ENCODE measurements around the gene SHANK1.

The SHANK1 gene

GRCh38 chr19:50673118-50673517 lies 46.5 kb downstream of the SHANK1 start:
- Histone ChIP-seq H3K9me3 (ENCODE audit: control insufficient read depth in 5 of 5, low read length in 5 of 5) (peaks cover 0 to 9% (median 8%) of the 10 kb centered on the region in 5 donors), H3K27ac (ENCODE audit: low read depth, low read length) (no peak overlapping the region), H3K27me3 (ENCODE audit: control insufficient read depth in 5 of 5, insufficient read depth in 4 of 5, low read length in 5 of 5) (peaks cover 34 to 46% (median 36%) of the 10 kb centered on the region in 5 donors), H3K36me3 (ENCODE audit: control insufficient read depth in 5 of 5, insufficient read depth in 5 of 5, low read length in 5 of 5) (no peaks in the 10 kb centered on the region), H3K4me1 (ENCODE audit: control insufficient read depth in 5 of 5, insufficient read depth in 5 of 5, low read length in 5 of 5) (no peaks in the 10 kb centered on the region), H3K9ac (ENCODE audit: low read length in 5 of 5) (no peak overlapping the region), H3K4me3 (ENCODE audit: low read depth in 1 of 5, low read length in 5 of 5) (no peak overlapping the region)

- Histone ChIP-seq H3K27ac (ENCODE audit: low read depth, low read length) (no peak overlapping the region), H3K9me3 (ENCODE audit: control insufficient read depth in 5 of 5, low read length in 5 of 5) (no peaks in the 10 kb centered on the region), H3K4me1 (ENCODE audit: control insufficient read depth in 5 of 5, insufficient read depth in 5 of 5, low read length in 5 of 5) (no peaks in the 10 kb centered on the region), H3K4me3 (ENCODE audit: low read depth in 1 of 5, low read length in 5 of 5) (no peak overlapping the region), H3K36me3 (ENCODE audit: control insufficient read depth in 5 of 5, insufficient read depth in 5 of 5, low read length in 5 of 5) (no peaks in the 10 kb centered on the region), H3K9ac (ENCODE audit: low read length in 5 of 5) (no peak overlapping the region), H3K27me3 (ENCODE audit: control insufficient read depth in 5 of 5, insufficient read depth in 4 of 5, low read length in 5 of 5) (peaks cover 44 to 51% (median 49%) of the 10 kb centered on the region in 5 donors)
Observed at GRCh38 chr19:50670102-50670380, 49.6 kb downstream of the SHANK1 start.

- H3K9ac ChIP-seq (ENCODE audit: low read length in 5 of 5) = no peak overlapping the region
- no peak overlapping the region for H3K4me3 ChIP-seq (ENCODE audit: low read depth in 1 of 5, low read length in 5 of 5)
- H3K9me3 ChIP-seq (ENCODE audit: control insufficient read depth in 5 of 5, low read length in 5 of 5) = no peaks in the 10 kb centered on the region
- H3K27ac ChIP-seq (ENCODE audit: low read depth, low read length) = no peak overlapping the region
- peaks cover 44 to 54% (median 49%) of the 10 kb centered on the region in 5 donors for H3K27me3 ChIP-seq (ENCODE audit: control insufficient read depth in 5 of 5, insufficient read depth in 4 of 5, low read length in 5 of 5)
- H3K36me3 ChIP-seq (ENCODE audit: control insufficient read depth in 5 of 5, insufficient read depth in 5 of 5, low read length in 5 of 5) = no peaks in the 10 kb centered on the region
- no peaks in the 10 kb centered on the region for H3K4me1 ChIP-seq (ENCODE audit: control insufficient read depth in 5 of 5, insufficient read depth in 5 of 5, low read length in 5 of 5)
Observed at GRCh38 chr19:50669302-50670101, 50.1 kb downstream of the SHANK1 start.

DNA sequence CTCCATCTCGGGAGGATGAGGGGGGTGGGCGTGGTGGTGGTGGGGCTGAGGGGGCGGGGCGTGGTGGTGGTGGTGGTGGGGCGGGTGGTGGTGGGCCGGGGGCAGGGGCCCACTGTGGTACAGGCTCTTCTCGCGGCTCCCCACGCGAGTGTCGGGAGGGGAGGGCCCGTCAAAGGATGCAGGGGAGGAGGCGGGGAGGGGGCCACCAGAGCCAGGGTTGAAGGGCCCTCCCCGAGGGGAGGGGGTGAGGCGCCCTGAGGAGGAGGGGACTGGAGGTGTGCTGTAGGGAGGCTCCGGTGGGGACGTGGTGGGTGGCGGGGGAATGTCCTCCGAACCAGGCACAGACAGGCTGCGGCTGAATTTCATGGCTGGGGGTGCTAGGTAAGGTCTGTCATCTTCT lies 50.7 kb downstream of the SHANK1 start:
- no peak overlapping the region for H3K27ac ChIP-seq (ENCODE audit: low read depth, low read length)
- H3K36me3 ChIP-seq (ENCODE audit: control insufficient read depth in 5 of 5, insufficient read depth in 5 of 5, low read length in 5 of 5) = no peaks in the 10 kb centered on the region
- peaks cover 39 to 53% (median 46%) of the 10 kb centered on the region in 5 donors for H3K27me3 ChIP-seq (ENCODE audit: control insufficient read depth in 5 of 5, insufficient read depth in 4 of 5, low read length in 5 of 5)
- H3K4me3 ChIP-seq (ENCODE audit: low read depth in 1 of 5, low read length in 5 of 5) = no peak overlapping the region
- H3K4me1 ChIP-seq (ENCODE audit: control insufficient read depth in 5 of 5, insufficient read depth in 5 of 5, low read length in 5 of 5) = no peaks in the 10 kb centered on the region
- H3K9ac ChIP-seq (ENCODE audit: low read length in 5 of 5) = no peak overlapping the region
- H3K9me3 ChIP-seq (ENCODE audit: control insufficient read depth in 5 of 5, low read length in 5 of 5) = no peaks in the 10 kb centered on the region

DNA sequence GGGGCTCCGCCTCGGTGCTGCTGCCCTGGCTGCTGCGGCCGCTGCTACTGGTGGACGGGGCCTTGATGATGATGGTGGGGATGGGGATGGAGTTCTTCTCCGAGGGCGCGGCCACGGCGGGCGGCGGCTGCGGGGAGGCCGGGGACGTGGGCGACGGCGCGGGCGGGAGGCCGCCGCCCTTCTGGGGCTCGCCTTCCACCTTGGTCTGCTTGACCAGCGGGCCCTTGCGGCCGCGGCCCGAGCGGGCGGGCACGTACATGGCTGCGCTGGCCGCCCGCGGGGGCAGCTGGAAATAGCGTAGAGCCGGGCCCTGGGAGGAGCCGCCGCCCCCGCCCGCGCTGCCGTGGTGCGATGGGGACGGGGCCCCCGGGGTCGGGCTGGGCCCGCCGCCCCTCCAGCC lies 51.2 kb downstream of the SHANK1 start:
- Histone ChIP-seq H3K27ac (ENCODE audit: low read depth, low read length) (no peak overlapping the region), H3K9ac (ENCODE audit: low read length in 5 of 5) (no peak overlapping the region), H3K4me3 (ENCODE audit: low read depth in 1 of 5, low read length in 5 of 5) (no peak overlapping the region), H3K36me3 (ENCODE audit: control insufficient read depth in 5 of 5, insufficient read depth in 5 of 5, low read length in 5 of 5) (no peaks in the 10 kb centered on the region), H3K9me3 (ENCODE audit: control insufficient read depth in 5 of 5, low read length in 5 of 5) (no peaks in the 10 kb centered on the region), H3K4me1 (ENCODE audit: control insufficient read depth in 5 of 5, insufficient read depth in 5 of 5, low read length in 5 of 5) (no peaks in the 10 kb centered on the region), H3K27me3 (ENCODE audit: control insufficient read depth in 5 of 5, insufficient read depth in 4 of 5, low read length in 5 of 5) (peaks cover 38 to 51% (median 45%) of the 10 kb centered on the region in 5 donors)

GRCh38 chr19:50667759-50668231 lies 51.8 kb downstream of the SHANK1 start:
- Histone ChIP-seq H3K27me3 (ENCODE audit: control insufficient read depth in 5 of 5, insufficient read depth in 4 of 5, low read length in 5 of 5) (peaks cover 32 to 48% (median 39%) of the 10 kb centered on the region in 5 donors), H3K36me3 (ENCODE audit: control insufficient read depth in 5 of 5, insufficient read depth in 5 of 5, low read length in 5 of 5) (no peaks in the 10 kb centered on the region), H3K27ac (ENCODE audit: low read depth, low read length) (no peak overlapping the region), H3K9me3 (ENCODE audit: control insufficient read depth in 5 of 5, low read length in 5 of 5) (no peaks in the 10 kb centered on the region), H3K9ac (ENCODE audit: low read length in 5 of 5) (no peak overlapping the region), H3K4me1 (ENCODE audit: control insufficient read depth in 5 of 5, insufficient read depth in 5 of 5, low read length in 5 of 5) (no peaks in the 10 kb centered on the region), H3K4me3 (ENCODE audit: low read depth in 1 of 5, low read length in 5 of 5) (no peak overlapping the region)

GRCh38 chr19:50667177-50667758 lies 52.3 kb downstream of the SHANK1 start:
- Histone ChIP-seq H3K4me1 (ENCODE audit: control insufficient read depth in 5 of 5, insufficient read depth in 5 of 5, low read length in 5 of 5) (no peaks in the 10 kb centered on the region), H3K36me3 (ENCODE audit: control insufficient read depth in 5 of 5, insufficient read depth in 5 of 5, low read length in 5 of 5) (no peaks in the 10 kb centered on the region), H3K4me3 (ENCODE audit: low read depth in 1 of 5, low read length in 5 of 5) (no peak overlapping the region), H3K9me3 (ENCODE audit: control insufficient read depth in 5 of 5, low read length in 5 of 5) (no peaks in the 10 kb centered on the region), H3K27me3 (ENCODE audit: control insufficient read depth in 5 of 5, insufficient read depth in 4 of 5, low read length in 5 of 5) (peaks cover 31 to 47% (median 35%) of the 10 kb centered on the region in 5 donors), H3K9ac (ENCODE audit: low read length in 5 of 5) (no peak overlapping the region), H3K27ac (ENCODE audit: low read depth, low read length) (no peak overlapping the region)

DNA sequence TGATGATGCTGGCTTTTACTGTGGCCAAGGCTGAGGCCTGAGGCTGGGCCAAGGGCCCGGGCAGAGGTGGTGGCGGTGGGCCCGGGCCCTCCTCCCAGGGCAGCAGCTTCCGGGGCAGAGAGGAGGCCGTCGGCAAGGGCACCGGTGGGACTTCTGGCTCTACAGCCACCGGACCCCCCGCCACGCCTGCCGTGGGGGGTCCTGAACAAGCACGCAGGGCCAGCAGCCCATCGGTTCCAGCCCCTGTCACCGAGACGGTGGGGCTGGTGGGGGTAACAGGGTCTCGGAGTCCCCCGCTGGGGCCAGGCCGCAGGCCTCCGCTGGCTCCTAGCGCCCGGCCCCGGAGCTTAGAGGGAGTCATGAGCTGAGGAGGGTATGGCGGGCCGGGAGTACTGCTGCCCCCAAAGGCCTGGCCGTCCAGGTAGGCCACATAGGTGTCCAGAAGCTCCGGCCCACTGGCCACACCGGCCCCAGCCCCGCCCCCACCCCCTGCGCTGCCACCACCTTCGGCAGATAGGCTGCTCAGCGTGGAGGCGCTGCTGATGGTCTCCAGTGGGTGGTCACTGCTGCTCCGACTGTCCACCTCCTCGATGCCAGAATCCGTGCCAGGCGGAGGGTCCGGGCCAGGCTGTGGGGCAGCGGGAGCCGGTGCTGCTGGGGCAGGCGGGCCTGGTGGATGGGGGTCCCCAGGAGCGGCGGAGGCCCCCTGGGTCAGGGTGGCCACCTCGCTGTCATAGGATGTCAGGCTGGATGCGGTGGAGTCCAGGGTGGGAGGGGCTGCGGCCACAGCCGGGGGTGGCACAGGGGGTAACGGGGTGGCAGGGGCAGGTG lies 53.0 kb downstream of the SHANK1 start:
- no peaks in the 10 kb centered on the region for H3K9me3 ChIP-seq (ENCODE audit: control insufficient read depth in 5 of 5, low read length in 5 of 5)
- no peak overlapping the region for H3K27ac ChIP-seq (ENCODE audit: low read depth, low read length)
- no peak overlapping the region for H3K4me3 ChIP-seq (ENCODE audit: low read depth in 1 of 5, low read length in 5 of 5)
- no peaks in the 10 kb centered on the region for H3K36me3 ChIP-seq (ENCODE audit: control insufficient read depth in 5 of 5, insufficient read depth in 5 of 5, low read length in 5 of 5)
- no peak overlapping the region for H3K9ac ChIP-seq (ENCODE audit: low read length in 5 of 5)
- H3K27me3 ChIP-seq (ENCODE audit: control insufficient read depth in 5 of 5, insufficient read depth in 4 of 5, low read length in 5 of 5) = peaks cover 29 to 48% (median 39%) of the 10 kb centered on the region in 5 donors
- H3K4me1 ChIP-seq (ENCODE audit: control insufficient read depth in 5 of 5, insufficient read depth in 5 of 5, low read length in 5 of 5) = no peaks in the 10 kb centered on the region

GRCh38 chr19:50664204-50664603 lies 55.4 kb downstream of the SHANK1 start:
- Histone ChIP-seq H3K4me3 (ENCODE audit: low read depth in 1 of 5, low read length in 5 of 5) (no peak overlapping the region), H3K27ac (ENCODE audit: low read depth, low read length) (no peak overlapping the region), H3K4me1 (ENCODE audit: control insufficient read depth in 5 of 5, insufficient read depth in 5 of 5, low read length in 5 of 5) (peaks cover 0 to 1% (median under 1%) of the 10 kb centered on the region in 5 donors), H3K36me3 (ENCODE audit: control insufficient read depth in 5 of 5, insufficient read depth in 5 of 5, low read length in 5 of 5) (no peaks in the 10 kb centered on the region), H3K9ac (ENCODE audit: low read length in 5 of 5) (no peak overlapping the region), H3K9me3 (ENCODE audit: control insufficient read depth in 5 of 5, low read length in 5 of 5) (no peaks in the 10 kb centered on the region), H3K27me3 (ENCODE audit: control insufficient read depth in 5 of 5, insufficient read depth in 4 of 5, low read length in 5 of 5) (peaks cover 30 to 47% (median 38%) of the 10 kb centered on the region in 5 donors)

DNA sequence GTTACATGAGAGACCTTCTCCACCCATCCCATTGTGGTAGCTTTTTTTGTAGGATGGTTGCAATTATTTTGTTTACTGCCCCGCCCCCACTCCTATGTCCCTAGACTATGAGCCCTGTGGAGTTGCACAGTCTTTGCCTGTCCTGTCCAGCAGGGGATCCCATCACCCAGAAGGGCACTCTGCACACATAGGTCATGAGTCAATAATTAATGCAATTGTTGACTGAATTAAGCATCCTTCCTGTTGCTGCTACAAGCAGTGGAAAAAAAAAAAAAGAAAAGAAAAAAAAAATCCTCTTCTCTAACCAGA lies 56.2 kb downstream of the SHANK1 start:
- Histone ChIP-seq H3K27me3 (ENCODE audit: control insufficient read depth in 5 of 5, insufficient read depth in 4 of 5, low read length in 5 of 5) (peaks cover 33 to 52% (median 39%) of the 10 kb centered on the region in 5 donors), H3K4me3 (ENCODE audit: low read depth in 1 of 5, low read length in 5 of 5) (no peak overlapping the region), H3K9me3 (ENCODE audit: control insufficient read depth in 5 of 5, low read length in 5 of 5) (no peaks in the 10 kb centered on the region), H3K27ac (ENCODE audit: low read depth, low read length) (no peak overlapping the region), H3K4me1 (ENCODE audit: control insufficient read depth in 5 of 5, insufficient read depth in 5 of 5, low read length in 5 of 5) (peaks cover 0 to 9% (median 8%) of the 10 kb centered on the region in 5 donors), H3K36me3 (ENCODE audit: control insufficient read depth in 5 of 5, insufficient read depth in 5 of 5, low read length in 5 of 5) (no peaks in the 10 kb centered on the region), H3K9ac (ENCODE audit: low read length in 5 of 5) (no peak overlapping the region)

Data from subcutaneous abdominal adipose tissue (tissue), 5 donors.